PC-9 (cell line): Measurements from ENCODE around the gene TNFSF12. TPM values are rescaled to one million over a fixed set of nuclear protein-coding genes. Genes with fewer than 3 reads are reported as not detected.

Source experiments
- BruUV-seq: library from RNA; stranded (reverse); fragments of 400-500 nt; replicated peaks from 2 replicates; lab custom pipeline; 2021; lab: Mats Ljungman, UMichigan
- CTCF ChIA-PET: fragments of 300-600 bp; sonication (Branson Sonifier 250); formaldehyde crosslinking; loops from one replicate; lab custom pipeline; 2022; ENCODE audit warnings: antibody characterized with exemption; lab: Charles Lee
- POLR2A ChIA-PET: fragments of 300-600 bp; sonication (Branson Sonifier 250); formaldehyde crosslinking; loops from one replicate; lab custom pipeline; 2022; ENCODE audit warnings: antibody characterized with exemption; ENCODE audit not compliant: unreplicated experiment; lab: Charles Lee
- DNase-seq, 2 experiments: peaks; one replicate each; pipeline versions ENCODE4 v3.0.0 to v3.0.0-alpha.2; 2015 to 2022; ENCODE audit warnings: mixed read lengths in 1 of 2
- H2AFZ ChIP-seq: fragments of 200-600 bp; sonication (generic); 2 replicates; pipeline ENCODE4 v1.8.1; 2017; ENCODE audit warnings: antibody characterized with exemption
- H3F3A ChIP-seq: fragments of 200-600 bp; sonication (generic); 2 replicates; pipeline ENCODE4 v1.8.1; 2017; ENCODE audit warnings: antibody characterized with exemption, mild to moderate bottlenecking, low read depth; ENCODE audit not compliant: insufficient read depth
- H3K27ac ChIP-seq: fragments of 200-600 bp; sonication (generic); 2 replicates; pipeline ENCODE4 v1.6.1; 2016; ENCODE audit warnings: mixed run types
- H3K27me3 ChIP-seq: fragments of 200-600 bp; sonication (generic); 2 replicates; pipeline ENCODE4 v1.6.1; 2016; ENCODE audit warnings: low read depth, mixed run types; ENCODE audit not compliant: insufficient read depth
- H3K36me3 ChIP-seq: fragments of 200-600 bp; sonication (generic); 2 replicates; pipeline ENCODE4 v1.6.1; 2016; ENCODE audit warnings: low read depth, mixed run types
- H3K4me1 ChIP-seq: fragments of 200-600 bp; sonication (generic); replicated peaks from 2 replicates; pipeline ENCODE4 v1.6.1; 2016; ENCODE audit warnings: mixed run types; ENCODE audit not compliant: insufficient read depth
- H3K4me2 ChIP-seq: fragments of 200-600 bp; sonication (generic); 2 replicates; pipeline ENCODE4 v1.6.1; 2017; ENCODE audit warnings: mixed run types
- H3K4me3 ChIP-seq: fragments of 200-600 bp; sonication (generic); 2 replicates; pipeline ENCODE4 v1.6.1; 2016; ENCODE audit warnings: mixed run types
- H3K79me2 ChIP-seq: fragments of 200-600 bp; sonication (generic); 2 replicates; pipeline ENCODE4 v1.6.1; 2017; ENCODE audit warnings: low read depth, mixed run types
- H3K9me2 ChIP-seq: fragments of 200-600 bp; sonication (generic); 2 replicates; pipeline ENCODE4 v1.8.1; 2017; ENCODE audit warnings: mild to moderate bottlenecking; ENCODE audit not compliant: insufficient read depth
- H3K9me3 ChIP-seq: fragments of 200-600 bp; sonication (generic); 2 replicates; pipeline ENCODE4 v1.8.1; 2016; ENCODE audit warnings: low read depth; ENCODE audit not compliant: insufficient read depth
- H4K20me1 ChIP-seq: fragments of 200-600 bp; sonication (generic); 2 replicates; pipeline ENCODE4 v1.8.1; 2017; ENCODE audit not compliant: insufficient read depth
- CTCF ChIP-seq: fragments of 200-600 bp; sonication (generic); conservative IDR thresholded peaks from 2 replicates; pipeline ENCODE4 v1.6.1; 2017; ENCODE audit warnings: mixed run types, antibody characterized with exemption, mild to moderate bottlenecking, moderate library complexity
- EZH2 ChIP-seq: fragments of 200-600 bp; sonication (generic); IDR thresholded peaks from 2 replicates; pipeline ENCODE4 v1.8.0; 2017; ENCODE audit warnings: antibody characterized with exemption, low read depth
- intact Hi-C: fragments of 100-400 bp; cut with micrococcal nuclease; formaldehyde crosslinking; loops from one replicate; pipeline ENCODE4 v1.10.0; 2022; ENCODE audit not compliant: unreplicated experiment
- total RNA-seq: library from RNA; stranded (reverse); gene quantifications from 2 replicates; pipeline ENCODE4 v1.2.3, GENCODE V29; 2021

Gene TNFSF12
- total RNA-seq, 1 experiment from 2014 or later, result 14.3 TPM

DNA sequence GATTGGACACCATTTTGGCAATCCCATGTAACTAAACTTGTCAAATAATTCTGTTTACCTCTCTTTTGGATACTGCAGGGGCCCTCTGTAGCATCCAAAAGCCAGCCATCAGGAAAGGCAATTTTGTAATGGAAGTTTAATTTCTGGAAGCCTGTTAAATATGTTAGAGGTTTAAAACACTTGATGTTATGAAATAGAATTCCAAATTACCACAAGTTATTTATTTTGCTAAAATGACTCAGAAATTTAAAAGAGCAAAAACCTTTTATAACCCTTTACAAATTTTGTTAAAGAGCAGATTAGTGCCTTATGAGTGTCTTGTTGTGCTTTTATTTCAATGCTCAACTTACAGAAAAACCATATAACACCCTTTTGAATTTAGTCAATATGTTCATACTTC, 20.0 kb upstream of the TNFSF12 start:
- no peak for DNase-seq
- Histone ChIP-seq H3K4me3 (no peak overlapping the region), H3K9me2 (no peaks in the 10 kb centered on the region), H3F3A (no peaks in the 10 kb centered on the region; the same call in 1 of the 2 replicates), H3K36me3 (no peaks in the 10 kb centered on the region), H3K4me1 (no peaks in the 10 kb centered on the region), H3K27me3 (no peaks in the 10 kb centered on the region), H4K20me1 (no peaks in the 10 kb centered on the region), H3K79me2 (no peaks in the 10 kb centered on the region), H3K4me2 (no peak overlapping the region), H3K27ac (no peak overlapping the region), H2AFZ (no peak overlapping the region), H3K9me3 (no peaks in the 10 kb centered on the region; the same call in 1 of the 2 replicates)
- no peak for TF ChIP-seq EZH2
- no TSS peak for BruUV-seq
- intact Hi-C loops, result no loop called here
- ChIA-PET CTCF (no interaction called here), POLR2A (no interaction called here)

DNA sequence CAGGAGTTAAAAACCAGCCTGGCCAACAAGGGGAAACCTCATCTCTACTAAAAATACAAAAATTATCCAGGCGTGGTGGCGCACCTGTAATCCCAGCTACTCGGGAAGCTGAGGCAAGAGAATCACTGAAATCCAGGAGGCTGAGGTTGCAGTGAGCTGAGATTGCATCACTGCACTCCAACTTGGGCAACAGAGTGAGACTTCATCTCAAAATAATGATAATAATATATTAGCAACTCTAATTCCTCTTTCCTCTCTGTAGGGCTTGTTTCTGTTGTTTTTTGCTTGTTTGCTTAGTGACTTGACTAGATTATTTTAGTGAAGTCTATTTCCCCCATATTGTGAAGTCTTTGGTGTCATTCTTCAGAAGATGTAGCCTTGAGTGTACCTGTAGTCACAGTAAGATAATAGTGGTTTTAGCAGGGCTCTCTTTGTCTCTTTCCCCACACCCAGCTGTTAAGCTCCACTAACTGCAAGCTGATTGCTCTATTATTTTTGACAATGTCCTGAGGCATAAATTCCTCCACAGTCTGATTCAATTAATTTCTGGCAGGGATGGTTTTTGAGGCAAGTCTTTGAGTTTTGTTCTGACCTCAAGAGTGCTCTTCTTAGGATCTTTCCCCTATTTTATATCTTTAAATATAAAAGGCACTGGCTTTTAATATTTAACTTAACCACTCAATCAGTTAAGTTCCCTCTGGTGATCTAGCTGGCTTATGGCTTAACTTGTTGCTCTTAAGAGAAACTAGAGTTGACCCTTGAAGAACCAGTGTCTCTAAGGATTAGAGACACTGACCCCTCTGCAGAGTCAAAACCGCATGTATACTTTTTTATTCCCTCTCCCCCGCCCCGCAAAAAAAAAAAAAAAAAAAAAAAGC, 18.6 kb upstream of the TNFSF12 start:
- intact Hi-C loops, result no loop called here
- Histone ChIP-seq H3K4me2 (no peak overlapping the region), H4K20me1 (no peaks in the 10 kb centered on the region), H3K9me3 (no peaks in the 10 kb centered on the region; the same call in 1 of the 2 replicates), H3K4me1 (no peaks in the 10 kb centered on the region), H3K27ac (no peak overlapping the region), H3K9me2 (no peaks in the 10 kb centered on the region), H2AFZ (no peak overlapping the region), H3K79me2 (no peaks in the 10 kb centered on the region), H3F3A (no peaks in the 10 kb centered on the region; the same call in 1 of the 2 replicates), H3K36me3 (no peaks in the 10 kb centered on the region), H3K27me3 (no peaks in the 10 kb centered on the region), H3K4me3 (no peak overlapping the region)
- TF ChIP-seq EZH2 (no peak), CTCF (no peak)
- no peak for DNase-seq
- no TSS peak for BruUV-seq
- ChIA-PET CTCF (no interaction called here), POLR2A (interaction anchor here (0.6 kb wide), 1 partner anchor 220 kb away, joined by 5 read pairs; no protein-coding TSS in a partner anchor)

DNA sequence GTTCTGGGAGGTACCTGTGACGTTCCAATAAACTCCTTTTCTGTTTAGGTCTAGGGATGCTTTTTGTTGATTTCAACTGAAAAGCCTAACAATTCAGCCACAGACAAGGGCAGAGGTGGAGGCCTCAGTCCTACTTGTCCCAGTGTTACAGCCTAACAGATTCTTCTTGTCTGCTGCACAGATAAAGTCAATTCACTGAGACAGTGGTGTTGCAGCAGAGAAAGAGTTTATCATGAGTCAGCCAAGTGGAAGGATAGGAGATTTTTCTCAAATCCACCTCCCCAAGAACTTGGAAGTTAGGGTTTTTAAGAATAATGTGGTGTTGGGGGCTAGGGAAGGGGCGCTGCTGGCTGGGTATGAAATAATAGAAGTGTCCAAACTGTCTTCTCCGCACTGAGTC, 10.8 kb upstream of the TNFSF12 start:
- Histone ChIP-seq H3K9me2 (no peaks in the 10 kb centered on the region), H3K9me3 (no peaks in the 10 kb centered on the region; the same call in 1 of the 2 replicates), H3K4me1 (no peaks in the 10 kb centered on the region), H4K20me1 (no peaks in the 10 kb centered on the region), H3K27ac (no peak overlapping the region), H2AFZ (no peak overlapping the region), H3K4me2 (no peak overlapping the region), H3K4me3 (no peak overlapping the region), H3K27me3 (no peaks in the 10 kb centered on the region), H3F3A (no peaks in the 10 kb centered on the region), H3K36me3 (no peaks in the 10 kb centered on the region), H3K79me2 (no peaks in the 10 kb centered on the region)
- ChIA-PET CTCF (no interaction called here), POLR2A (no interaction called here)
- TF ChIP-seq CTCF, result no peak
- TF ChIP-seq EZH2, result no peak
- DNase-seq, result no peak
- intact Hi-C loops, result no loop called here
- BruUV-seq, result no TSS peak
